Psoas muscle (tissue), 8 donors: ENCODE data around the gene RTP2. TPM values are rescaled to one million over a fixed set of nuclear protein-coding genes. Genes with fewer than 3 reads are reported as not detected.

ENCODE experiments used
- ATAC-seq, 4 donors: fragments of 200-7000 bp; cut with Tn5 transposase; one replicate each; pipeline ENCODE4 v1.9.1; 2020; ENCODE audit warnings: moderate library complexity in 3 of 4, mild to moderate bottlenecking in 2 of 4
- DNase-seq, 2 donors: peaks; one replicate each; pipeline ENCODE4 v3.0.0-alpha.2; 2020
- H3K27ac ChIP-seq: fragments of 200-600 bp; one replicate; pipeline ENCODE4 v1.8.0; 2022
- H3K27me3 ChIP-seq, 3 donors: fragments of 200-600 bp in 1 of 3; one replicate each; pipeline versions ENCODE4 v1.6.1 to v1.8.0; 2013 to 2022; ENCODE audit warnings: low read length in 2 of 3, mild to moderate bottlenecking in 2 of 3, moderate library complexity in 1 of 3; ENCODE audit not compliant: insufficient read depth in 3 of 3
- H3K36me3 ChIP-seq, 2 donors: fragments of 200-600 bp in 1 of 2; one replicate each; pipeline versions ENCODE4 v1.6.1 to v1.8.0; 2013 to 2022; ENCODE audit warnings: low read depth in 1 of 2, mild to moderate bottlenecking in 1 of 2, moderate library complexity in 1 of 2; ENCODE audit not compliant: insufficient read depth in 1 of 2
- H3K4me1 ChIP-seq: fragments of 200-600 bp; one replicate; pipeline ENCODE4 v1.8.0; 2022
- H3K4me3 ChIP-seq: fragments of 200-600 bp; one replicate; pipeline ENCODE4 v1.8.0; 2022; ENCODE audit warnings: mild to moderate bottlenecking
- H3K9me3 ChIP-seq: fragments of 200-600 bp; one replicate; pipeline ENCODE4 v1.8.0; 2022
- WGBS, 3 donors: extraction: QIAGEN DNeasy Blood & Tissue Kit; methylation state at CpG; one replicate each; pipeline versions ENCODE4 v1.1.6 to v1.1.7; 2013; 5-methylcytosine and 5-hydroxymethylcytosine counted together
- intact Hi-C, 2 donors: fragments of 100-400 bp; cut with DNase I; formaldehyde crosslinking; loops; one replicate each; pipeline versions ENCODE4 v1.11.0 to v1.14.2; 2022
- polyA plus RNA-seq, 3 donors: library from polyadenylated mRNA; stranded (reverse); fragments of 200-250 nt; gene quantifications; one replicate each; pipeline ENCODE4 v1.2.3, GENCODE V29; 2013
- total RNA-seq, 4 donors: library from RNA; stranded (reverse); fragmentation: NEBNext Ultra II Directional in 2 of 4; extraction: Animal tissue kit (Norgen Biotek cat#: 25700) in 2 of 4; gene quantifications; one replicate each; pipeline versions ENCODE4 v1.2.1 to v1.2.4, GENCODE V29; 2021 to 2023
- TF ChIP-seq, protein P1 (sequence below): fragments of 200-600 bp; IDR thresholded peaks from one replicate; pipeline ENCODE4 v1.8.0; 2022; ENCODE audit warnings: antibody characterized with exemption
- donor health status: healthy with polysubstance abuse.
- donor health status: DM: no; HTN: no; CAD: no; lungs with moderate emphysema.
- donor health status: Bipolar disorder and iron deficiency.
- donor health status: healthy.
- donor health status: DM: yes; HTN: yes; CAD: no.
- donor health status: DM: no; HTN: no; CAD: no.
- donor health status: DM: no; HTN: no; CAD: no.
- donor health status: DM: yes; HTN: yes; CAD: no.

RTP2 gene
- total and polyA plus RNA-seq, 7 donors: 0.08 to 4.0 (median 0.32) TPM; not detected in 2

DNA sequence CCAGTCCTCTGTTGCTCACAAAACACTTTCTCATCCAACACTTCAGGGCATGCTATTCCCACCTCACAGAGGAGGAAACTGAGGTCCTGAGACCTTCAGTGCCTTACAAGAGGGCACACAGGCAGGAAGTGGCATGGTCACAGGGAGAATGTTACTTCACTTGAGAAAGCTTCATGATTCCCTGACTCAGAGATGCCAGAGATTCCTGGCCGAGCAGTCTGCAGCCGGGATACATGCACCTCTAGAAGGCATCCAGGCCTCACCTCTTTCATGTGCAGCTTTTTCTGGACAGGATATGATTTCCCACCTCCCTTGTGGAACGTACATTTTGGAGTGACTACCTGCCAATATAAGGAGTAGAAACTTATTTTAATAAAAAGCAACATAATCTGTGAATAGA lies 29.3 kb downstream of the RTP2 start:
- no peak for ATAC-seq
- H3K27ac ChIP-seq: no peak overlapping the region
- H3K4me1 ChIP-seq: no peaks in the 10 kb centered on the region
- H3K4me3 ChIP-seq: no peak overlapping the region
- no peak for DNase-seq
- H3K9me3 ChIP-seq: no peaks in the 10 kb centered on the region
- WGBS, 3 donors: 54 to 66% (median 61%) methylated on average over 3 of the region's 3 CpGs
- peaks cover 0 to 29% (median 6%) of the 10 kb centered on the region in 3 donors for H3K27me3 ChIP-seq
- no peaks in the 10 kb centered on the region for H3K36me3 ChIP-seq
- intact Hi-C loops: no loop called here
- TF ChIP-seq, protein P1, sequence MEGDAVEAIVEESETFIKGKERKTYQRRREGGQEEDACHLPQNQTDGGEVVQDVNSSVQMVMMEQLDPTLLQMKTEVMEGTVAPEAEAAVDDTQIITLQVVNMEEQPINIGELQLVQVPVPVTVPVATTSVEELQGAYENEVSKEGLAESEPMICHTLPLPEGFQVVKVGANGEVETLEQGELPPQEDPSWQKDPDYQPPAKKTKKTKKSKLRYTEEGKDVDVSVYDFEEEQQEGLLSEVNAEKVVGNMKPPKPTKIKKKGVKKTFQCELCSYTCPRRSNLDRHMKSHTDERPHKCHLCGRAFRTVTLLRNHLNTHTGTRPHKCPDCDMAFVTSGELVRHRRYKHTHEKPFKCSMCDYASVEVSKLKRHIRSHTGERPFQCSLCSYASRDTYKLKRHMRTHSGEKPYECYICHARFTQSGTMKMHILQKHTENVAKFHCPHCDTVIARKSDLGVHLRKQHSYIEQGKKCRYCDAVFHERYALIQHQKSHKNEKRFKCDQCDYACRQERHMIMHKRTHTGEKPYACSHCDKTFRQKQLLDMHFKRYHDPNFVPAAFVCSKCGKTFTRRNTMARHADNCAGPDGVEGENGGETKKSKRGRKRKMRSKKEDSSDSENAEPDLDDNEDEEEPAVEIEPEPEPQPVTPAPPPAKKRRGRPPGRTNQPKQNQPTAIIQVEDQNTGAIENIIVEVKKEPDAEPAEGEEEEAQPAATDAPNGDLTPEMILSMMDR: no peak

DNA sequence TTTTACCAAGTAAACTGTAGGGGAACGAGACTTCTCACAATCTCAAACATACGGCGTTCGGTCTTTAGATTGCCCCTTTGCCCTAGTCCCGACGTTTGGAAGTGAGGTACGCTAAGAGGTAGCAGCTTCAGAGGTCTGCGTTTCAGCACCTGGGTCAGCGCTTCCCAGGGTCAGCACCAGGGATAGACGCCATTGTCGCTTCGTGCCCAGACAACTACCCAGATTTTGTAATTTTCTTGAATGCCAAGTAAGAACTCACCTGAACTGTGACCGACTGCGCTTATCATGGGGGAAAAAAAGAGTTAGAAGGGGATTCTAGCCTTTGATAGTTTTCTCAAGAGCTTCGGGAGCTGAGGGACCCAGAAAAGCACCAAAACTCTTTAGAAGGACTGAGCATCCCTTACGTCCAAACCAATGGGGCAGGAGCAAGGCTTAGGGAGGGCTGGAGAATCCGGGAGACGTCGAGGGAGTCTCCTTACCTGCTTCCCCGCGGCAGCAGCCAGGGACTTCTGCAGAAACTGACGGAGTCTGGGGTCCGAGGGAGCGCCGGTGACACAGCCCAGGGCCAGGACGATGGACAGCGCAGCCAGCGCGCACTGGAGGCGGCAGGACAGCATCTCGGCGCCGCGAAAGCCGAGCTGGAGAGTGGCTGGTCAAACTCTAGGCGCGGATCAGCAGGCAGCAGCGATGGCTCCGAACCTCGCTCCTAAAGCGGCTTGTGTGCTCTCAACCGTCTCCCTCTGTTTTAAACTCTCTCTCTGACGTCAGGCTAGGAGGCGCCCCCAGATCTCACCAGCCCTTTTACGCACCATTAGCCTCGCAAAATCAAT lies 32.5 kb downstream of the RTP2 start, which contains the start of gene SST:
TSS of gene SST (minus strand) at position 720 of the 830 bp plus-strand sequence. CDS start at position 617, 103 bp downstream.
- 4 to 6% (median 6%) methylated on average over 46 of the region's 46 CpGs for WGBS, 3 donors
- peak in 2 of 4 donors; percentile 41 to 56 for ATAC-seq
- Histone ChIP-seq H3K27me3 (peaks cover 0 to 37% (median 6%) of the 10 kb centered on the region in 3 donors), H3K27ac (no peak within 1 kb of the TSS), H3K4me3 (no peak within 1 kb of the TSS), H3K4me1 (no peaks in the 10 kb centered on the region), H3K9me3 (no peaks in the 10 kb centered on the region), H3K36me3 (no peaks in the 10 kb centered on the region)
- intact Hi-C loops: no loop called here
- TF ChIP-seq, protein P1: no peak
- peak; percentile 39 to 59 for DNase-seq

DNA sequence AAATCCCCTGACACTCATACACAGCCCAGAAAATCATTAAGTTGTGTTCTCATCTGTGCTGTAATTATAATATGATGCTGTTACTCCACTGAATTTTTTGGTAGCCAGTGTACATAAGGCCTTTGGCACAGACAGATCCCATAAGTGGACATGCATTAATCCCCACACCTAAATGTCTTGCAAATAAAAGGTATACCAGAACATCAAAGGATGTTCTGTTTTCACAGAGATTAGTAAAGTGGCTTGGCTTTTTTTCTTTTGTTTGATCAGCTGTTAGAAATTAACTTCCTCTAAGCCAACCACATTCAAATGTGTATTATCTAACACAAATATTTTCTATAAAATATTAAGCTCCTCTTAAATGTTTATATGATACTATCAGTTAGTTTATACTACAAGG lies 34.8 kb downstream of the RTP2 start:
- TF ChIP-seq, protein P1: no peak
- ATAC-seq: no peak
- H3K36me3 ChIP-seq: no peaks in the 10 kb centered on the region
- intact Hi-C loops: no loop called here
- DNase-seq: no peak
- no peak overlapping the region for H3K4me3 ChIP-seq
- no peaks in the 10 kb centered on the region for H3K4me1 ChIP-seq
- peaks cover 0 to 41% (median 4%) of the 10 kb centered on the region in 3 donors for H3K27me3 ChIP-seq
- H3K27ac ChIP-seq: no peak overlapping the region
- no peaks in the 10 kb centered on the region for H3K9me3 ChIP-seq

DNA sequence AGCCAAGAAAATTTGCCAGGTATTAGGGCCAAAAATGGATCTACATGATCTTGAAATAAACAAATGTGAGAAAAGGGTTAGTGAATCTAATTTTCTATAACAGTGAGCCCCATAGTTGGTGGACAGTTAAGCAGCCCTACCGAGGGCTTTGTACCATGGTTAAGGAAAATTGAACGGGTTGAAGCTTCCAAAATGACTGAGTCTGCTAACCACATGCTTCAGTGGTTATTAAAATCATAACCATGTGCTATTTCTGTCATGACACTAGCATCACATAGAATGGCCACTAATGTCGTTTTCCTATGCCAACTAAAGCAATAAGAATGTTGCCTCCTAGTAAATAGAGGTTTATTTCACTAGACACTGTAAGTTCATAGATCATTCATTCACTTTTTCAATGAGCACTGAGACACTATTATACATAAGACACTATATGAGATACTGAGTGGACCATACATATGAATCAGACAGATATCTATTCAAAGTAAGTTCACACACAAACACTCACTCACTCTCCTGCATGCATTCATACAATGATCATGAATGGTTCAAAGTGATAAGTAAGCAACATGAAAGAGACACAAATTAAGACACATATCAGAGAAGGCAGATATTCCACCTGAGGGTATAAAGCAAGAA lies 36.5 kb downstream of the RTP2 start:
- no peak overlapping the region for H3K4me3 ChIP-seq
- intact Hi-C loops: no loop called here
- peaks cover 0 to 28% (median 4%) of the 10 kb centered on the region in 3 donors for H3K27me3 ChIP-seq
- 62 to 66% (median 64%) methylated on average over 3 of the region's 3 CpGs for WGBS, 3 donors
- no peak for DNase-seq
- no peak for ATAC-seq
- TF ChIP-seq, protein P1: no peak
- no peaks in the 10 kb centered on the region for H3K4me1 ChIP-seq
- no peak overlapping the region for H3K27ac ChIP-seq
- no peaks in the 10 kb centered on the region for H3K9me3 ChIP-seq
- H3K36me3 ChIP-seq: no peaks in the 10 kb centered on the region
